GM21737 (cell line): Measurements from ENCODE around the gene MAP7.

Source experiments
- ATAC-seq: cut with Tn5 transposase; IDR thresholded peaks from one replicate; pipeline ENCODE4 v1.9.1; 2021; ENCODE audit warnings: mild to moderate bottlenecking, moderate library complexity; ENCODE audit not compliant: unreplicated experiment

Gene MAP7

GRCh38 chr6:136566007-136566487, 15.8 kb upstream of the MAP7 start:
- no peak for ATAC-seq

GRCh38 chr6:136564180-136564579, 14.0 kb upstream of the MAP7 start:
- ATAC-seq, result no peak

- ATAC-seq, result no peak
Observed at GRCh38 chr6:136563386-136564152, 13.3 kb upstream of the MAP7 start.

GRCh38 chr6:136562211-136562610, 12.0 kb upstream of the MAP7 start:
- no peak for ATAC-seq

- ATAC-seq, result no peak
Observed at GRCh38 chr6:136553166-136553787, 3.1 kb upstream of the MAP7 start.

GRCh38 chr6:136552054-136552453, 1.8 kb upstream of the MAP7 start:
- no peak for ATAC-seq

GRCh38 chr6:136551103-136551502, 881 bp upstream of the MAP7 start:
- ATAC-seq, result no peak

- peak; percentile 59 for ATAC-seq
Observed at GRCh38 chr6:136550045-136550329, 235 bp downstream of the MAP7 start.

GRCh38 chr6:136549300-136550044, 750 bp downstream of the MAP7 start:
- no peak for ATAC-seq

GRCh38 chr6:136548582-136549299, 1.5 kb downstream of the MAP7 start:
- no peak for ATAC-seq

GRCh38 chr6:136547871-136548270, 2.4 kb downstream of the MAP7 start:
- ATAC-seq, result no peak

GRCh38 chr6:136547336-136547735, 2.9 kb downstream of the MAP7 start:
- no peak for ATAC-seq

- no peak for ATAC-seq
Observed at GRCh38 chr6:136546331-136546730, 3.9 kb downstream of the MAP7 start.

- ATAC-seq, result no peak
Observed at GRCh38 chr6:136544326-136544725, 5.9 kb downstream of the MAP7 start.

- ATAC-seq, result no peak
Observed at GRCh38 chr6:136541395-136541794, 8.8 kb downstream of the MAP7 start.

- no peak for ATAC-seq
Observed at GRCh38 chr6:136539967-136540652, 10.1 kb downstream of the MAP7 start.

GRCh38 chr6:136538836-136539235, 11.4 kb downstream of the MAP7 start:
- no peak for ATAC-seq

- no peak for ATAC-seq
Observed at GRCh38 chr6:136535880-136536650, 14.2 kb downstream of the MAP7 start.

- no peak for ATAC-seq
Observed at GRCh38 chr6:136535017-136535765, 15.0 kb downstream of the MAP7 start.
